Common myeloid progenitor, CD34-positive (primary cell): ENCODE data around the gene TNS4.
A peak's percentile ranks its signal among the peaks of the same experiment; 100 is the strongest.

Experiments used
- CTCF ChIA-PET: fragments of 350-600 bp; sonication (Branson Sonifier 250); formaldehyde crosslinking; loops from one replicate; lab custom pipeline; 2021; ENCODE audit warnings: antibody characterized with exemption; lab: Charles Lee
- POLR2A ChIA-PET: fragments of 350-600 bp; sonication (Branson Sonifier 250); formaldehyde crosslinking; loops from one replicate; lab custom pipeline; 2021; ENCODE audit warnings: antibody characterized with exemption; lab: Charles Lee
- DNase-seq, 3 donors: peaks; one replicate each; pipeline versions ENCODE4 v3.0.0 to v3.0.0-alpha.2; 2013
- H3K27ac ChIP-seq, 2 experiments: 1 replicate in 1 of 2; 2 replicates in 1 of 2; pipeline ENCODE4 v1.7.0; 2013; ENCODE audit warnings: inconsistent platforms in 2 of 2, low read length in 2 of 2, mild to moderate bottlenecking in 2 of 2, low read depth in 1 of 2, moderate library complexity in 1 of 2; ENCODE audit not compliant: severe bottlenecking in 2 of 2, insufficient read depth in 1 of 2, poor library complexity in 1 of 2
- H3K27me3 ChIP-seq, 5 experiments: replicated peaks in 2 of 5; 1 replicate in 3 of 5; 2 replicates in 2 of 5; pipeline versions ENCODE4 v1.6.1 to v1.7.0; 2013; ENCODE audit warnings: low read length in 4 of 5, mild to moderate bottlenecking in 2 of 5, moderate library complexity in 2 of 5, inconsistent platforms in 1 of 5; ENCODE audit not compliant: insufficient read depth in 5 of 5, control insufficient read depth in 4 of 5
- H3K36me3 ChIP-seq, 4 experiments: 1 replicate in 2 of 4; 2 replicates in 2 of 4; pipeline versions ENCODE4 v1.6.1 to v1.7.0; 2013; ENCODE audit warnings: low read length in 3 of 4, control low read depth in 1 of 4, mild to moderate bottlenecking in 1 of 4; ENCODE audit not compliant: control insufficient read depth in 4 of 4, insufficient read depth in 4 of 4
- H3K4me1 ChIP-seq, 4 experiments: 1 replicate in 3 of 4; 2 replicates in 1 of 4; pipeline versions ENCODE4 v1.6.1 to v1.7.1; 2013; ENCODE audit warnings: low read length in 3 of 4, mild to moderate bottlenecking in 3 of 4, control low read depth in 1 of 4, inconsistent platforms in 1 of 4, moderate library complexity in 1 of 4; ENCODE audit not compliant: control insufficient read depth in 4 of 4, insufficient read depth in 4 of 4; ENCODE audit errors: control extremely low read depth in 1 of 4
- H3K4me3 ChIP-seq, 7 experiments: 1 replicate in 4 of 7; 2 replicates in 3 of 7; pipeline versions ENCODE4 v1.5.1 to v1.7.0; 2013; ENCODE audit warnings: mild to moderate bottlenecking in 7 of 7, low read length in 6 of 7, moderate library complexity in 6 of 7, inconsistent platforms in 2 of 7, low read depth in 2 of 7, control low read depth in 1 of 7; ENCODE audit not compliant: insufficient read depth in 4 of 7, control insufficient read depth in 1 of 7; ENCODE audit errors: extremely low read depth in 1 of 7
- H3K9me3 ChIP-seq, 5 experiments: 1 replicate in 4 of 5; 2 replicates in 1 of 5; pipeline versions ENCODE4 v1.6.1 to v1.7.1; 2013; ENCODE audit warnings: low read length in 4 of 5, mild to moderate bottlenecking in 2 of 5, inconsistent platforms in 1 of 5, low read depth in 1 of 5, moderate library complexity in 1 of 5; ENCODE audit not compliant: control insufficient read depth in 4 of 5, insufficient read depth in 2 of 5; ENCODE audit errors: control extremely low read depth in 1 of 5
- WGBS: methylation state at CpG from one replicate; pipeline ENCODE4 v1.1.5; 2013; ENCODE audit not compliant: insufficient coverage; 5-methylcytosine and 5-hydroxymethylcytosine counted together

Gene TNS4

DNA sequence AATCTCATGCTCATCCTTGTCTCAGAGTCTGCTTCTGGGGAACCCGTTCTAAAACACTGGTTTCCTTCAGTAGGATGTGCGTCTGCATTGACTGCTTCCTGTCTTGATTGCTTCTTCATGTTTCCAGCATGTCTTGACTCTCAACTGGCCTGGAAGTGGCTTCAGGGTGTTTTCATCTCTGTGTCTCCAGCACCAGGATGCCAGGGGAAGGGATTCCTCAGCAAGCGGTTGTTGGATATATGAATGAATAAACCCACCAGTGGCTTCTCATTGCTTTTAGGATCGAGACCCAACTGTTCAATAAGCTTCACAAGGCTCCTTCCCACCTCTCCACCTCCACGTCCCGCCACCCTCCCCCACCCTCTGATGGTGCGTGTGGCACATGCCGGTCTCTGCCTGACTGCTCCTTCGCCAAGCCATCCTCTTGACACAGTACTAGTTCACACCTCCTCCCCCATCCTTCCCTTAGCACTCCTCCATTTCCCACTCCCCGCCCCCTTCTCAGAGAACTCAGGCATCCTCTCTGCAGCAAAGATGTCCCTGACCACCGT is 14.1 kb upstream of the TNS4 start:
- WGBS: 36% methylated on average over 10 of the region's 11 CpGs
- no peaks in the 10 kb centered on the region for H3K36me3 ChIP-seq
- CTCF ChIA-PET: interaction anchor here (2.6 kb wide), 1 partner anchor 18 kb away, joined by 7 read pairs; no protein-coding TSS in a partner anchor

GRCh38 chr17:40515011-40515410 is 13.6 kb upstream of the TNS4 start:
- Histone ChIP-seq H3K27me3 (peaks cover 0 to 50% (median 11%) of the 10 kb centered on the region in 5 experiments), H3K36me3 (no peaks in the 10 kb centered on the region), H3K9me3 (no peaks in the 10 kb centered on the region), H3K4me3 (no peak overlapping the region), H3K4me1 (peaks cover 5 to 31% (median 26%) of the 10 kb centered on the region in 4 experiments), H3K27ac (no peak overlapping the region)
- CTCF ChIA-PET: interaction anchor here (0.6 to 2.6 kb wide), 3 partner anchors 16 to 20 kb away, joined by 3 to 7 read pairs (median 7); no protein-coding TSS in a partner anchor
- 83% methylated on average over 4 of the region's 4 CpGs for WGBS
- DNase-seq: no peak
- POLR2A ChIA-PET: no interaction called here

More for the DNA sequence above, 14.1 kb upstream of the TNS4 start:
- Histone ChIP-seq H3K4me3 (no peak overlapping the region), H3K4me1 (peaks cover 5 to 31% (median 26%) of the 10 kb centered on the region in 4 experiments), H3K9me3 (no peaks in the 10 kb centered on the region), H3K27ac (no peak overlapping the region), H3K27me3 (peaks cover 0 to 51% (median 11%) of the 10 kb centered on the region in 5 experiments)
- POLR2A ChIA-PET: no interaction called here
- peak in 1 of 3 donors; percentile 26 for DNase-seq

GRCh38 chr17:40514013-40514875 is 12.8 kb upstream of the TNS4 start:
- POLR2A ChIA-PET: no interaction called here

GRCh38 chr17:40511667-40512220 is 10.3 kb upstream of the TNS4 start:
- ChIA-PET CTCF (interaction anchor here (1.2 to 1.5 kb wide), 2 partner anchors 20 to 22 kb away, joined by 4 read pairs; no protein-coding TSS in a partner anchor), POLR2A (no interaction called here)
- Histone ChIP-seq H3K36me3 (no peaks in the 10 kb centered on the region), H3K4me1 (peaks cover 5 to 17% (median 13%) of the 10 kb centered on the region in 4 experiments), H3K27me3 (peaks cover 0 to 38% (median 7%) of the 10 kb centered on the region in 5 experiments), H3K9me3 (no peaks in the 10 kb centered on the region), H3K4me3 (no peak overlapping the region), H3K27ac (no peak overlapping the region)
- WGBS: 86% methylated on average over 10 of the region's 12 CpGs
- DNase-seq: no peak

More at GRCh38 chr17:40514013-40514875, 12.8 kb upstream of the TNS4 start:
- 98% methylated on average over 7 of the region's 7 CpGs for WGBS
- Histone ChIP-seq H3K27ac (no peak overlapping the region), H3K9me3 (no peaks in the 10 kb centered on the region), H3K4me1 (peaks cover 5 to 31% (median 26%) of the 10 kb centered on the region in 4 experiments), H3K4me3 (no peak overlapping the region), H3K36me3 (no peaks in the 10 kb centered on the region), H3K27me3 (peaks cover 0 to 48% (median 11%) of the 10 kb centered on the region in 5 experiments)
- CTCF ChIA-PET: interaction anchor here (0.6 to 2.6 kb wide), 6 partner anchors 17 to 64 kb away, joined by 3 to 7 read pairs (median 4); no protein-coding TSS in a partner anchor
- DNase-seq: no peak

DNA sequence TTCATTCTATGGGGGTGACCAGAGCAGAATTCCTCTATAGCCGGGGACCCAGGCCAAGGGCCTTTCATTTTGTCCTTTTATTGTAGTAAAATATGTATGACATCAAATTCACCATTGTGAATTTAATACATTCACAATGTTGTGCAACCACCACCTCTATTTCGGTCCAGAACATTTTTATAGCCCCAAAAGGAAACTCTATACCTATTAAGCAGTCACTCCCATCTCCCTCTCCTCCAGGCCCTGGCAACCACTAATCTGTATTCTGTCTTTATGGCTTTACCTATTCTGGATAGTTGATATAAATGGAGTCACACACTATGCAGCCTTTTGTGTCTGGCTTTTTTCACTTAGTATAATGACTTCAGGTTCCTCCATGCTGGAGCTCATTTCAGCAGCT is 9.7 kb upstream of the TNS4 start:
- H3K4me3 ChIP-seq: no peak overlapping the region
- DNase-seq: no peak
- ChIA-PET POLR2A (no interaction called here), CTCF (interaction anchor here (1.0 to 1.3 kb wide), 4 partner anchors 10 to 48 kb away, joined by 3 to 4 read pairs (median 3); partner anchors contain the start of gene TNS4)
- WGBS: no CpG with 5 or more reads among the region's 2 CpGs
- H3K27me3 ChIP-seq: peaks cover 0 to 38% (median 7%) of the 10 kb centered on the region in 5 experiments
- H3K27ac ChIP-seq: no peak overlapping the region
- peaks cover 0 to 11% (median 7%) of the 10 kb centered on the region in 4 experiments for H3K4me1 ChIP-seq
- H3K36me3 ChIP-seq: no peaks in the 10 kb centered on the region
- H3K9me3 ChIP-seq: no peaks in the 10 kb centered on the region

GRCh38 chr17:40510328-40510648 is 8.9 kb upstream of the TNS4 start:
- 94% methylated on average over 4 of the region's 8 CpGs for WGBS
- no peaks in the 10 kb centered on the region for H3K9me3 ChIP-seq
- DNase-seq: no peak
- CTCF ChIA-PET: interaction anchor here (1.0 to 1.3 kb wide), 4 partner anchors 9 to 49 kb away, joined by 3 read pairs; partner anchors contain the start of gene TNS4
- no peaks in the 10 kb centered on the region for H3K36me3 ChIP-seq
- H3K27ac ChIP-seq: no peak overlapping the region
- peaks cover 0 to 34% (median 6%) of the 10 kb centered on the region in 5 experiments for H3K27me3 ChIP-seq
- peaks cover 0 to 4% (median under 1%) of the 10 kb centered on the region in 4 experiments for H3K4me1 ChIP-seq
- H3K4me3 ChIP-seq: no peak overlapping the region
- POLR2A ChIA-PET: no interaction called here
